Posterior vena cava (tissue), 2 donors: ENCODE results near the gene HOXC11. TPM values are rescaled to one million over a fixed set of nuclear protein-coding genes. Genes with fewer than 3 reads are reported as not detected.

Source experiments
- DNase-seq: peaks from one replicate; pipeline ENCODE4 v3.0.0-alpha.2; 2020; ENCODE audit warnings: low spot score
- intact Hi-C, 2 donors: fragments of 100-400 bp; cut with DNase I; formaldehyde crosslinking; loops; one replicate each; pipeline versions ENCODE4 v1.14.1 to v1.14.2; 2022 to 2023
- long read RNA-seq, 2 donors: library from polyadenylated mRNA; unstranded; transcript quantifications; one replicate each; pipeline ENCODE4 v2.0.0, GENCODE V29; 2020 to 2021
- total RNA-seq, 2 donors: library from RNA; stranded (reverse); fragmentation: NEBNext Ultra II Directional; extraction: Animal tissue kit (Norgen Biotek cat#: 25700); gene quantifications; one replicate each; pipeline ENCODE4 v1.2.1, GENCODE V29; 2021
- donor health status: DM: yes; HTN: yes; CAD: no.
- donor health status: DM: yes; HTN: yes; CAD: no.

The HOXC11 gene
- total RNA-seq: 1 to 10 TPM; 1.3 to 4.2 TPM
- long read RNA-seq, donor 1: 0 reads
- long read RNA-seq, donor 2, partial matches to known transcripts: 0 of 4 reads
- long read RNA-seq, donor 2, other reads (novel, unspliced or antisense): 4 of 4 reads

DNA sequence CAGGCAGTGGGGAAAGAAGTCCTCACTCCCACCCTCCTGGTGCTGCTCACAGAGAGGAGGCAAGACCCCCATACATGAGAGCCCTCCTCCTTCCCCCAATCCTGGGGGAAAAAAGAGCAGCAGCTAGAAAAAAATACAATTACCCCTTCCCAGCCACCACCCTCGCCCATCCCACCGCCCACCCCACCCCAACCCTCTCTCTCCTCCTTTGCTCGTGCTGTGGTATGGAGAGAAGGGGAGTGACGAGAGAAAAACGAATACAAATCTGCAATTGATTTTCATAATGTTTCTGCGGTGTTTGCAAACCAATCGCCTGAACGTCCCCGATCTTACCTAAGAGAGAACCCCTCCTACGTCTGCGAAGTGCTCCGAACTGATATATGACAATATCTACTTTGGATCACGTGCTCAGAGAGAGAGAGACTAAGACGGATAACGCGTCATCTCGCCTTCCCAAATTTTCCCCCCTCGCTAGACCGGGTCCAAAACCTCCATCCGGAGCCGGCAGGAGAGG, at the start of gene HOXC11:
HOXC11 (plus strand) TSS at position 405 of the 514 bp plus-strand sequence. CDS start 116 bp downstream, outside the sequence.
- intact Hi-C loops: loop anchor here in 1 of 2 donors (10.0 kb wide), 1 partner anchor 198 kb away; no protein-coding TSS in a partner anchor
- no peak for DNase-seq

DNA sequence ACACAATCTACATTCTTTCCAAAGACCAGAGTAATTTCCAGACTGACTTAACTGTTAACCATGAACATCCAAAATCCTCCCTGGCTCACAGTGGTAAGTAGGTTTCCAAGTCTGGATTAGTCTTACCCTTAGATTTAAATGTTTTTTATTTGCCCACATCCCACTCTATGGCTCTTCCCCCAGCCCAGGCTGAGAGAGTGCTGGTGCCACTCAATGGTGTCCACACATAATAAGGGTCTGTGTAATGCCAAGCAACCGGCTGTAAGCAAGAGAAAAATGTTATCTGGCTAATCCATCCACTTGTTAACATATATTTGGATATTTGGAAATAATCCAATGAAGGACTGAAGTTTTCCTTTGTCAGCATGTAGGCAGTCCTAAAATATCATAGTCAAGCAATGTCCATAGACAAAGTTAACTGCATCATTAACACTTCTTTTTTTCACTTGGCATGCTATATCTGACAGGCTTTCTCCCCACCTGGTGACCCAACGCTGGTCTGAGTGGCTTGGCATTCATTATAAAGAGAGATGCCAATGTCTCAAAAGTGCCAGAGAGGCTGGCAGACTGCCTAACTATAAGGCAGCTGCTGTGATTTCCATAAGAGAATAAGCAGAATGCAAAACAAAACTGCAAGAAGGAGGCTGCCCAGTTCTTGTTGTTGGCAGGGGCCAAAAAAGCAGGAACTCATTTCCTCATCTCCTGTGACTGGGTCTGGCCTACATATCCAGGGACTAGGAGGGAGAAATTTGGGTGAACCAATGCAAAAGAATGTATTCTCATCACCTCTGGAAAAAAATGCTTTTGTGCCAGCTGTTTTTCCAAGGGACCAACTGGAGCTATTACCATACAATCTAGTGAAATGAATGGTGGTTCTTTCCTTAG, 48.2 kb upstream of the HOXC11 start:
- intact Hi-C loops: no loop called here

DNA sequence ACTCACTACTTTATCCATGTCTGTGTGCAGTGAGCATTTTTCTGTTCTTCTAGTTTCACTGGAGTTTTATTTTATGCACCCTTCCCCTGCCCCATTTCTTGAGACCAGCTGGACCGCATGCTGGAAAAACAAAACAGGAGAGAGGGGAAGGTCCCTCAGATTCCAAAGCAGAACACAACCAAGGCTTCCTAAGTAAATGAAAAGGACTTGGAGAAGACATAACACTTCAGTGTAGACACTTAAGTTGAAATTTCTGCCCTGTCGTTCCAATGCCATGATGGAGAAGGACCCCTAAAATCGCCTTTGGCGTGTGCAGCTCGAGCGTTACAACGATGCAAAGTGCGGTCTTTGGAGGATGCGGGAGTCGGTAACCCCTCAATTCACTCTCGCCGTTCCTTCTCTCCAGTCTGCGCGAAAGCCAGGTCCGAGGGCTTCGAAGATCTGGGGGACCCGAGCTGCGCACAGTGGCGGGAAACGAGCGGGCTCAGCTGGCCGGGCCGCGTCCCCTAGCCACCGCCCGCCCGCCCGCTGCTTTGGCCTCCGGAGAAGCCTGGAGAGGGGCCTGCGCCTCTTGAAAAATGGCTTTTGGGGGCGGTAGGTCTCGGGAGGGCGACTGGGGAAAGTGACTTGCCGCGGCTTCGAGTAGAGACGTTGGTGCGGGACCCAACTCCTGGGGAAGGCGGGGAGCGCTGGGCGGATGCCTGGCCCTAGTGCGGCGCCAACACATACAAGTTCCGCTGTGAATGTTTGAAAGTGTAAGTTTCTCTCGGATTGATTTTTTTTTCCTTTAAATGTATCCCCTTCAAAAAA, 45.5 kb upstream of the HOXC11 start:
- DNase-seq: no peak
- intact Hi-C loops: no loop called here

More for the DNA sequence above, 48.2 kb upstream of the HOXC11 start:
- DNase-seq: no peak

DNA sequence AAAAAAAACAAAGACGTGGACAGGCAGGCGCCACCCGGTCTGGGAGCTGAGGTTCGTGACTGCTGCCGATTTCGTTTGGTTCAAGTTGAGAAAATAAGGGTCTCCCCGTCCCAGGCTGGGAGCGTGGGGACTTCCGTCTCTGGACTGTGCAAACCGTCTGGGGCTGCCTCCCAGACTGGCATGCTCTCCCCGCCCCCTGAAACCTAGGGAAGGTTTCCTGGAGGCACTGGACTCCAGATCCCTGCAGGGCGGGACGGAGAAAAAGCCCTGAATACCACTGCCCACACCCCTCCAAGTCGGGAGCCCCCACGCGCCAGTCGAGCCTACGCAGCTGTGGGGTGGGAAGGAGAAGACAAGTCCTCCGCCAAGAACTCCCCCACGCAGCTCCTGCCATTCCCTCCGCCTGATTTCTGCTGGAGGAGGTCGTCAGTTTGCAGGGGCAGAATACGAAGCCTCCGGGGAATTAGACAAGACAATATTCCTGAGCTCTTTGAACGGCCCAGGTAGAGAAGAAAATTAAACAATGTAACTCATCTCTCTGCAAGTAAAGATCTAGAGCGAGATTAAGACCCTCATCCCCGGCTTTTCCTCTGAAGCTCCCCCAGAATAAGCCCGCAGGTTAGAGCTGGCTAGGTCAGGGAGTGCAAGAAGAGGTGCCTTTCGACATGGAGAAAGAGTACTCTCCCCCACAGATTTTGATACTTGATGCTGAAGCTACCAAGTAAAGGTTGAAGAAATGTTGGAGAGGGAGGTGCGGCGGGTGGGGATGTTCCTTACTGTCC, 44.7 kb upstream of the HOXC11 start:
- DNase-seq: no peak
- intact Hi-C loops: no loop called here

DNA sequence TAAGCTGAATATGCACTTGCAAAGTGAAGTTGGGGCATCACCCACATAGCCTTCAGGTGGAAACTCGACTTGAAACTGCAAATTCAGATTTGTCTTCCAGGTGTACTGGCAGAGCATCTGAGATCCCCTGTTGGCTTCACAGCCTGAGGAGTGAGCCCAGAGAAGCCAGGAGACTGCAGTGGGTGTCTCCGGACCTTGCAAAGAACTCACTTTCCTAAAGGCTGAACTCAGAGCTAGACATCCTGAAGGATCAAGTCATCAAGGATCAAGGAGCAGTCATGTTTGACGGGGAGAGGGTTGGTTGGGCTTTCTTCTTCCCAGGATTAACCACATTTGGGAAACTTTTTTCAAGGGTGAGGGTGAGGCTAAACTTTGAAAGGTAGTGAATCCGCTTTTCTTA, 43.4 kb upstream of the HOXC11 start:
- intact Hi-C loops: no loop called here
- no peak for DNase-seq

DNA sequence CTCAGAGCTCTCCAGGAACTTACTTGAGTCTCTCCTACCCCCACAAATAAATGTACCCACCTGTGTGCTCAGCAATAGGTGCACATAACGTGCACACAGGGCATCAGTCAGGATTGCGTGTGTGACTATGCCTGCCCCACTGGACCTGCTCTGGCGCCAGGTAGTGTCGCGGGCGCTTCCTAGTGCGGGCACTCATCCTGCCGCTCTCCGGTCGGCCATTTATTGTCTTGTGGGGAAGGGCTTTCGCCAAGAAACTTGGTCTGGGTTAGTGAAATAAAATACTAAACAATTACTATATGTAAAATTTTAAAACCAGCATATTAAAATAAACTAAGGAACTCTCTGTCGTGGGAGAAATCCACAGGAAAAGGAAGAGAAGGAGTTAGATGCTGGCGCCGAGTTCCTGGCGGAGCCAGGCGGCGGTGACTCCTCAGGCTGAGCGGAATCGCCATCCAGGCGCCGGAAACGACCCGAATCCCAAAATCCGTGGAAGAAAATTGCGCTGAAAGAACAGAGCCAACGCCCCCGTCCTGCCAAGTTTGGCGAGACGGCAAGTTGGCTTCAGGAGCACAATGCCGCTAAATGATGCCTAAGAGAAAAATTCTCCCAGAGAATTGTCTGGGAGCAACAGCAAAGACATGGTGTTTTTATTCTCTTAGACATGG, 42.2 kb upstream of the HOXC11 start:
- intact Hi-C loops: no loop called here
- no peak for DNase-seq

DNA sequence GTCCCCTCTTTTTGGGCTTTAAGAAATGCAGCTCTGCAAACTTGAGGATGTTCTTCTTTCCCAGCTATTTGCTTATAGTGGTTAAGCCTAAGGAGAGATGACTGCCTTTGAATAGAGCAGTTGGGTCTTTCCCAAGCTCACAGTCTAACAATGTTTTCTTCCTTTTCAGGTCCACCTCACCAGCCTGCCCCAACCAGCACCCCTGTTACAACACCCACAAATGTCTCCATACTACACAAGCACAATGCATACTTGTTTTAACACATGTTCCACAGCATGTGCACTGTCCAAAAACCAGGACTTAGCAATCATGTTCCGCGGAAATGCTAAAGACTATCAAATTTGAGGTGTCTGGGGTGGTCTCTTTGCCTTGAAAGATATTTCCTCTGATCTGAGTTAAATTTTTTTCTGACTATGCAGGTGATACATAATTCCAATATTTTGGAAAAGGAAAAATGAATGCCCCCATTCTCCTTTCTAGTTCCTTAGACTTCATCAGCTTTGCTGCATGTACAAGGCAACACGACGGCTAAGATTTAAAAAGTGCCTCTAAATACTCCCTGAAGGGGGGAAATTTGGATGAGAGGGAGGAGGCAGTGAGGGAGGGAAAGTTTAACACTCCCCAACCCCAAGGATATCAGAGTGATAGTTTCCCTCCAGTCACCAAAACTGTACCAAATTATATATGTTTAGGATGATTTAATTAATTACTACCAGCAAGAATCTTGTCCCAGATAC, 40.9 kb upstream of the HOXC11 start:
- no peak for DNase-seq
- intact Hi-C loops: no loop called here

DNA sequence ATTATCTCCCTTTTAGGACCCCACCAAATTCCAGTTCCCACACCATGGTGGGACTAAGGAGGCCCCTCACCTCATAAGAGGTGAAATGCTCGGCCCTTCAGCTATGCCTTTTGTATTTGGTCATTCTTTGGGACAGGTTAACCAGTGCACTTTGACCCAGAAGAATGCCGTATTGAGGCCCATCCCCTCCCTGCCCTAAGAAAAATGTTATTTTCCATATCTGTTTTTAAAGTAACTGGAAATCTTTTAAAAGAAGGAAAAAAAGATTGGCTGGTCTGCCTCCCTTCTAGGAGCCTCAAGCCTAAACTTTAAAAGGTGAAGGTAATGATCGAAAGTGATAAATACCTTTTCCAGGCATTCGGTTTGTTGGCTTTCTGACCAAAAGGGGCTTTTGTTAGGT, 40.0 kb upstream of the HOXC11 start:
- intact Hi-C loops: no loop called here
- DNase-seq: no peak

DNA sequence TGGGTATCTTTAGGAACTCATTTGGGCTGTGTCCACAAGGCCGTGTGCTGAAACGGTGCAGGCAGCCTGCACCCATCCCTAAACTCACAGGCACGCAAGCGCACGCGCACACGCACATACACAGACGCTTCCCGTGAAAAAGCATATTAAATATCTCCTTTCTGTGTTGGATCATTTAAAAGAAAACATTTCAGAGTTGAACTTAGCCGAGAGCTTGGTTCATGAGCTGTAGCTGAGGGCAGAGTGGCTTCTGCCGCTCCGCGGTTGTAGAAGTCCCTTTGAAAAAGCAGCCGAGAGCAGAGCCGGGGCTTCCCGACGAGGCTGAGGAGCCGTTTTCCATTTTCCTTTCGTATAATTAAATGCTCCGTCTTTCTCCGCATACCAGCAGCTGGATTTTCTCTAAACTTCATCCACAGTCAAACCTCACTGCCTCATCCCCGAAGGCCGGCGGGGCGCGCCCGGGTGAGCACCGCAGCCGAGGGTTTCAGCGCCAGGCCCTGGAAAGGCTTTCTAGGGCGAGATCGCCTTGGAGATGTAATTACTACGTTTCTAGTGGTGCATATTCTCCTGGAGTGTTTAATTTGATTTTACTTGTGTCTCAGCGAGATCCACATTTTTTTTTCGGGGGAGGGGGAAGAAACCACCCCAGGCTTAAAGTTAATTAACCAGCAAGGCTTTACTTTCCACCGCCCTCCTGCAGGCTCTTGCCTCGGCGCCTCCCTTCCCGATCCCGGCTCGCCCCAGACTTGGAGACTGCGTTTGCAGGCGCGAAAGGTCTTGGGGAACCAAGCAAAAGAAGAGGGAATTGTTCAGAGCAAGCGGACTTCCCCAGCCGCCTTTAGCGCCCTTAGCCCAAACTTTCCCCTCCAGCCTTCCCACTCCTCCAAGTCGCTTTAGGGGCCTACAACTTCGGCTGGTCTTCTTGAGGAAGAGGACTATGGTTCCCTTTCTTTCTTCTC, 37.3 kb upstream of the HOXC11 start:
- intact Hi-C loops: no loop called here
- no peak for DNase-seq

DNA sequence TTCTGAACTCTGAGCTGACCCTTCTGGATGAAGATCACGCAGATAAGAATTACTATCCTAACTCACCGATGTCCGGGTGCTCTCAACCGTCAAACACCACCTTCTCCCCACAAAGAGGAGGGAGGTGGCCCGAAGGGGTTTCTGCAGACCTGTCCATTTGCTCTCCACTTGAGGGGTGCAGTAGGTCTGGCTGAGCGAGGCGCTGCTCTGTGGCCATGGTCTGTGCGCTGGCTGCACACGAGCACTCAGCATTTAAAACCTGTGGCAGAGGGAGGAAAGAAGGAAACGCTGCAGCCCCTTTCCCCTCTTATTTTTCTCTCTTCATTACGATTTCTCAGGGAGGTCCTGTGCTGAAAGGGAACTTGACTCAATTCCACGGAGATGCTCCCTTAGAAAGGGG, 35.8 kb upstream of the HOXC11 start:
- DNase-seq: no peak
- intact Hi-C loops: no loop called here

DNA sequence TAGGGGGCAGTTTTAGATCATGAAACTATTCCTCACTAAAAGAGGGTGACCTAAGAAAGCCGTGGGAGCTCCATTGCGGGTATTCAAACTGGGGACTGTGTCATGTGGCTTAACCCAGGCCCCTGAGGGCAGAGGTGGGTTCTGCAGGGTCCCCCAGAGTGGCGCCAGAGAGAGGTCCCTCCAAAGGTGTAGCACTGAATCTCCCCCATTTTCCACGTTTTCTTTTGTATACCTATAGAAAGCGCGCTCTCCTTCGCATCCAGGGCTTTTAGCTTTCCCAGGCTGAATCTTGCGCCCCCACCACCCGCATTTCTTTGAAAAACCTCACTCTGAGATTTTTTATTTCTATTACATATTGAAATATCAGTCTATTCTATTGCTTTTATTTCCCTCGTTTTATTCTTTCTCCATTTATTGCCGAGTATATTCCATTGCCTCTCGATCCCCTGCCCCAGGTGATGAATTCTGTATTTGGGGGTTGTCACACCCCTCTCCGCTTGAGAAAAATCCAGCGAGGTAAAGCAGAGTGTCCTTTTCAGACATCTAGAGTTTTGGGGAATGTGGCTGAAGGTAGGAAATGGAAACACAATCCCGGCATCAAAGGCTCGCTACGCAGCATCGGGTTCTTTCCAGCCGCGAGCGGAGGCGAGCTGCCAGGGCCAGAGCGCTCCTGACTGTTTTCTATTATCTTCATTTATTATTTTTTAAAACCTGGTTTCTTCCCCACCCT, 35.2 kb upstream of the HOXC11 start:
- DNase-seq: no peak
- intact Hi-C loops: no loop called here

DNA sequence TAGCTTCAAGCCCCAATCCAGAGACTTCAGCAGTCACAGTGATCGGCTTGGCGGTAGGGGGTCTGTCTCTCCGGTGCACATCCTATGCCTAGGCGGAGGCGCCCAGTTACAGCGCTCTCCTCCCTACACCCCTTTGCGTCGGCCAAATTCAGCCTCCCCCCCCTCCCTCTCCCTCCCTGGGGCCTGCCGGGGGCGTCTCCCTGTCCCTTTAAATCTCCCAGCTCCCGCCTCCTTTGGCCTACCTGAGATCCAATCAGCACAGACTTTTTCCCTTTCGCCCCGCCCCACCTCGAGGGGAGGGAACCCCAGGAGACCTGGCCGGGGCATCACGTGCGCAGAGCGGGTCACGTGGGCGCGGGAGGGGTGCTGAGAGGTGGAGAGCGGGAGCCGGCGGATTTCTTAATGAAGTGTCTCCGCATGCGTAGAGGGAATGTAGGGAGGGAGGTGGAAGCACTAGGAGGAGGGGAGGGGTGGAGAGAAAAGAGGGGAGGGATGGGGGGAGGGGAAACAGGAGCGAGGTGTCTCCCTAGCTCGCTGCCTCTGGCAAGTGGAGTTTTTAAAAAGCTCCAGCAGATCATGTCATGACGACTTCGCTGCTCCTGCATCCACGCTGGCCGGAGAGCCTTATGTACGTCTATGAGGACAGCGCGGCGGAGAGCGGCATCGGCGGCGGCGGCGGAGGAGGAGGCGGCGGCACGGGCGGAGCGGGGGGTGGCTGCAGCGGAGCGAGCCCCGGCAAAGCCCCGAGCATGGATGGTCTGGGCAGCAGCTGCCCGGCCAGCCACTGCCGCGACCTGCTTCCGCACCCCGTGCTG, 34.4 kb upstream of the HOXC11 start, which contains the start of gene HOXC13:
HOXC13 (plus strand) TSS at position 506 of the 815 bp plus-strand sequence; CDS start at position 582, 76 bp downstream.
- no peak for DNase-seq
- intact Hi-C loops: no loop called here

DNA sequence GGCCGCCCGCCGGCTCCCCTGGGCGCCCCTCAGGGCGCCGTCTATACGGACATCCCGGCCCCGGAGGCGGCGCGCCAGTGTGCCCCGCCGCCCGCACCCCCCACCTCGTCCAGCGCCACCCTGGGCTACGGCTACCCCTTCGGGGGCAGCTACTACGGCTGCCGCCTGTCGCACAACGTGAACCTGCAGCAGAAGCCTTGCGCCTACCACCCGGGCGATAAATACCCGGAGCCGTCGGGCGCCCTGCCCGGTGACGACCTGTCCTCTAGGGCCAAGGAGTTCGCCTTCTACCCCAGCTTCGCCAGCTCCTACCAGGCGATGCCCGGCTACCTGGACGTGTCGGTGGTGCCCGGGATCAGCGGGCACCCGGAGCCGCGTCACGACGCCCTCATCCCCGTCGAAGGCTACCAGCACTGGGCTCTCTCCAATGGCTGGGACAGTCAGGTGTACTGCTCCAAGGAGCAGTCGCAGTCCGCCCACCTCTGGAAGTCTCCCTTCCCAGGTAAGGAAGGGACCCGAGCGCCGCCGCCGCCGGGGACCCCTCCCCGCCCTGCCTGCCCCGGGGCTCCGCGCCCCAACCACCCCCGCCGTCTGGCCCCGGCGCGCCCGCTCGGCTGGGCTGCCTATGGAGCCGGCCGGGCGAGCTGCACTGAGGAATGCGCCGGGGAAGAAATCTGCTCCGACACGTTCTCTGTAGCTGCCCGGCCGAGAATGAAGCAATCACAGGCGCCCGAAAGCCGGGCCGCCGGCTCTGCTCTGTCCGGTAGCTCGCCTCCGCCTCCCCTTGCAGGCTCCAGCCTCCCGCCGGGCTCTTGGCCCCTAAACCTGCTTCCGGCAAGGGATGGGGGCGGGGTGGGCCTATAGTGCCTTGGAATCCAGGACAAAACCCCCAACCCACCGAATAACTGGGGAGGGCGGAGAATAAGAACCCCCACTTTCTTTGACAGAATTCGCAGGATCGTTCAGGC, 33.5 kb upstream of the HOXC11 start:
- no peak for DNase-seq
- intact Hi-C loops: no loop called here

DNA sequence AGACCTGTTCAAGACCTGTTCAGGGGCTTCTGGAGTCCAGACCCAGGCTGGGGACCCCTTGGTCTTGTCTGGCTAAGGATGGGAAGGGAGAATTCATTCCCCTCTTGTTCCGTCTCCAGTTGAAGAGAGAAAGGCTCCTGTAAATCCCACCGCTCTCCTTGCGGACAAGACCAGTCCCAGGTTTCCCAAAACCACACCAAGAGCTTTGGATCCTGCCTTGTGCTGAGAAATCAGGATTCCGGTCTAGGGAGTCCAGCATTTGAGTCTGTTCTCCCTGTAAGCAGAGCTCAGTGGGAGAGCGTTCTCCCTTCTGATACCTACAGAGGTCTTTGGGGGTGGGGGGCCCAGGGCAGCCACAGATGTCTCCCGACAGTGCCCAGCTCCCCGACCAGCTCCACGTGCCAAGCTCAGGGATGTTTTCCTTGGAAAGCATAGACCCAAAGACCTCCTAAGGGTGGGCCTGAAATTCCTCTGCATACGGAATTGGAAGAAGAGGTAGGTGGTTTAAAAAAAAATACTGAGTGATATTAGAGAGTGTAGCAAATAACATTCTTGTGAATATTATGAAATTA, 32.4 kb upstream of the HOXC11 start:
- intact Hi-C loops: no loop called here
- no peak for DNase-seq
